ENCODE results near the gene RAB6C.
"Not testable (repeated sequence)": the region's sequence is repeated elsewhere in the genome, so short reads cannot be mapped to it uniquely, and the experiment has no call there.

Gene RAB6C

GRCh38 chr2:129977986-129978385, 1.5 kb upstream of the RAB6C start:
- H3K36me3 ChIP-seq, result no peaks in the 10 kb centered on the region
- no peaks in the 10 kb centered on the region for H3K9me3 ChIP-seq (ENCODE audit: severe bottlenecking)
- no peak for TF ChIP-seq CTCF (IDR thresholded peaks at IDR 0.05; ENCODE audit: low read depth, low read length)
- no peaks in the 10 kb centered on the region for H3K27me3 ChIP-seq (ENCODE audit: insufficient read depth, low read depth, severe bottlenecking)
- no peak for DNase-seq
- no peak overlapping the region for H3K27ac ChIP-seq
- no peak overlapping the region for H3K4me3 ChIP-seq (ENCODE audit: low read depth, low read length)

- H3K27ac ChIP-seq; H3K36me3 ChIP-seq; H3K9me3 ChIP-seq (ENCODE audit: severe bottlenecking); H3K27me3 ChIP-seq (ENCODE audit: insufficient read depth, low read depth, severe bottlenecking); DNase-seq: not testable (repeated sequence)
- H3K4me3 ChIP-seq (ENCODE audit: low read depth, low read length), result peak overlapping the region; percentile 34
Measured at GRCh38 chr2:129980246-129980645, 780 bp downstream of the RAB6C start.

- not testable (repeated sequence) for H3K9me3 ChIP-seq (ENCODE audit: severe bottlenecking); DNase-seq; H3K36me3 ChIP-seq; H3K27me3 ChIP-seq (ENCODE audit: insufficient read depth, low read depth, severe bottlenecking); H3K4me3 ChIP-seq (ENCODE audit: low read depth, low read length); H3K27ac ChIP-seq
Measured at GRCh38 chr2:129981689-129982088, 2.2 kb downstream of the RAB6C start.

- no peaks in the 10 kb centered on the region for H3K27me3 ChIP-seq (ENCODE audit: insufficient read depth, low read depth, severe bottlenecking)
- no peak for TF ChIP-seq CTCF (IDR thresholded peaks at IDR 0.05; ENCODE audit: low read depth, low read length)
- H3K4me3 ChIP-seq (ENCODE audit: low read depth, low read length), result no peak overlapping the region
Measured at GRCh38 chr2:129984426-129984825, 5.0 kb downstream of the RAB6C start.

GRCh38 chr2:129992415-129993006, 13.0 kb downstream of the RAB6C start:
- not testable (repeated sequence) for H3K4me3 ChIP-seq (ENCODE audit: low read depth, low read length); H3K9me3 ChIP-seq (ENCODE audit: severe bottlenecking); H3K27me3 ChIP-seq (ENCODE audit: insufficient read depth, low read depth, severe bottlenecking); H3K27ac ChIP-seq; H3K36me3 ChIP-seq; DNase-seq

More at GRCh38 chr2:129984426-129984825, 5.0 kb downstream of the RAB6C start:
- H3K36me3 ChIP-seq, result no peaks in the 10 kb centered on the region
- no peaks in the 10 kb centered on the region for H3K9me3 ChIP-seq (ENCODE audit: severe bottlenecking)
- DNase-seq, result no peak
- H3K27ac ChIP-seq, result no peak overlapping the region

- H3K9me3 ChIP-seq (ENCODE audit: severe bottlenecking); H3K27ac ChIP-seq; H3K4me3 ChIP-seq (ENCODE audit: low read depth, low read length); DNase-seq; H3K27me3 ChIP-seq (ENCODE audit: insufficient read depth, low read depth, severe bottlenecking); H3K36me3 ChIP-seq: not testable (repeated sequence)
Measured at GRCh38 chr2:129993151-129993550, 13.7 kb downstream of the RAB6C start.

- H3K36me3 ChIP-seq; H3K9me3 ChIP-seq (ENCODE audit: severe bottlenecking); H3K4me3 ChIP-seq (ENCODE audit: low read depth, low read length); H3K27ac ChIP-seq; DNase-seq; H3K27me3 ChIP-seq (ENCODE audit: insufficient read depth, low read depth, severe bottlenecking): not testable (repeated sequence)
Measured at GRCh38 chr2:129996657-129997237, 17.3 kb downstream of the RAB6C start.

GRCh38 chr2:129998771-129999170, 19.3 kb downstream of the RAB6C start:
- not testable (repeated sequence) for DNase-seq; H3K27me3 ChIP-seq (ENCODE audit: insufficient read depth, low read depth, severe bottlenecking); H3K36me3 ChIP-seq; H3K9me3 ChIP-seq (ENCODE audit: severe bottlenecking); H3K4me3 ChIP-seq (ENCODE audit: low read depth, low read length); H3K27ac ChIP-seq

GRCh38 chr2:130005862-130006261, 26.4 kb downstream of the RAB6C start:
- H3K9me3 ChIP-seq (ENCODE audit: severe bottlenecking); DNase-seq; H3K27me3 ChIP-seq (ENCODE audit: insufficient read depth, low read depth, severe bottlenecking); H3K27ac ChIP-seq; H3K4me3 ChIP-seq (ENCODE audit: low read depth, low read length); H3K36me3 ChIP-seq: not testable (repeated sequence)

GRCh38 chr2:130016701-130017100, 37.2 kb downstream of the RAB6C start:
- not testable (repeated sequence) for DNase-seq; H3K4me3 ChIP-seq (ENCODE audit: low read depth, low read length)

More at GRCh38 chr2:130016701-130017100, 37.2 kb downstream of the RAB6C start:
- H3K9me3 ChIP-seq (ENCODE audit: severe bottlenecking), result peaks cover 13% of the 10 kb centered on the region
- H3K27me3 ChIP-seq (ENCODE audit: insufficient read depth, low read depth, severe bottlenecking); H3K27ac ChIP-seq; H3K36me3 ChIP-seq: not testable (repeated sequence)

Data from WERI-Rb-1 (cell line).